ENCODE data around the gene GGT7. TPM values are rescaled to one million over a fixed set of nuclear protein-coding genes. Genes with fewer than 3 reads are reported as not detected.

The GGT7 gene
- total and polyA plus RNA-seq, 9 of the 15 experiments (the other 6 are each of a cell fraction or from before 2014, with no cell fraction given), result 0.04 to 18.3 (median 5.9) TPM

DNA sequence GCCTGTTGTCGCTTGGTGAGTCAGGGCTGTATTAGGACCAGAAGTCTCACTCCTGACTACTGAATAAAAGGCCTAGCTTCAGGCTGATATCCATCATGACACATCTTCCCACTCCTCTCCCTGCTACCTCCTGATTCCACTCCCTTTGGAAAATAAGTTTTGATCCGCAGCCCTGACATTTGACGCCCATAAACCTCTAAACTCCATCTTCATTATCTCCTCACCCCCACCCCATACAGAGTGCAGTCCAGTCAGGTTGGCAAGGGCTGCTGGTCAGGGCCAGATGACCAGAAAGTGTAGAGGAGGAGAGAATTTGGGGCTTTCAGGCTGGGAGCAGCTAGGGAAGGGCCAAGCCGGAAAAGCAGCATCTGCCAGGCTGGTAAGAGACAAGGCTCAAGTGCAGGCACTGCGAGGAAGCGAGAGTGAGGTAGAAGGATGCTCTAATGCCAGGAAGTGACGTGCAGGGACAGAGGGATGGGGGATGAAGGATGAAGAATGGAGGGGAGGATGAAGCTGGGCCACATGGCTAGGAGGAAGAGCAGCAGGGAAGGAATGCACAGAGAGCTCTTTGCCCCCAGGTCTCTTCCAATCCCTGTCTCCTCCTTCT, 1.2 kb downstream of the GGT7 start:
- in situ Hi-C loops (cut with MboI) (loop anchor here (5.0 kb wide), 1 partner anchor 86 kb away; the partner anchor contains the start of genes GSS and MYH7B), intact Hi-C loops (cut with micrococcal nuclease) (loop anchor here (5.0 to 10.0 kb wide), 2 partner anchors 276 to 393 kb away; partner anchors contain the start of gene EDEM2)
- 90% methylated on average over 7 of the region's 7 CpGs for WGBS (ENCODE audit: insufficient coverage, low coverage, missing lambda C conversion rate)
- Histone ChIP-seq H3K9me3 (replicated peaks; ENCODE audit: control insufficient read depth, insufficient read depth, low read depth, low read length) (no peaks in the 10 kb centered on the region), H3K9ac (ENCODE audit: insufficient read depth in 1 of 2, low read depth in 2 of 2, low read length in 2 of 2) (peak overlapping the region; percentile 74 to 95; a peak in 3 of 4 replicates), H3K36me3 (ENCODE audit: control insufficient read depth, insufficient read depth, low read length) (no peaks in the 10 kb centered on the region), H3K27me3 (ENCODE audit: control insufficient read depth in 2 of 2, insufficient read depth in 2 of 2, low read length in 2 of 2) (no peaks in the 10 kb centered on the region; a peak in 1 of 5 replicates), H4K20me1 (replicated peaks; ENCODE audit: control insufficient read depth, insufficient read depth, low read length) (0 out of 2 replicates have a peak, but pooled peaks cover 3% of the 10 kb centered on the region), H3K4me2 (ENCODE audit: insufficient read depth, low read length) (peak overlapping the region; percentile 96), H3K4me3 (peak overlapping the region; percentile 59), H2AFZ (ENCODE audit: low read depth, low read length) (no peak overlapping the region), H3K9me1 (ENCODE audit: control insufficient read depth, insufficient read depth, low read length) (no peaks in the 10 kb centered on the region), H3K27ac (ENCODE audit: extremely low read depth, low read depth, low read length) (no peak overlapping the region), H3K79me2 (ENCODE audit: control insufficient read depth, insufficient read depth, low read length) (peaks cover 16% of the 10 kb centered on the region), H3K4me1 (replicated peaks in 1 of 2; ENCODE audit: control insufficient read depth in 2 of 2, insufficient read depth in 2 of 2, low read length in 2 of 2) (peaks cover 22 to 28% of the 10 kb centered on the region in 2 experiments; a peak in 4 of 5 replicates)
- ChIA-PET POLR2A (interaction anchor here (0.7 to 1.1 kb wide), 2 partner anchors 46 to 221 kb away, joined by 3 read pairs; partner anchors contain the start of genes NCOA6 and TRPC4AP), CTCF (ENCODE audit: low intra/inter-chr PET ratio) (no interaction called here)
- no peak for TF ChIP-seq SMARCC2 (IDR thresholded peaks at IDR 0.05; ENCODE audit: low read depth)
- TF ChIP-seq ZNF77 (CRISPR knock-in tag; IDR thresholded peaks at IDR 0.05), result no peak
- TF ChIP-seq MCM3 (IDR thresholded peaks at IDR 0.05), result no peak
- no peak for TF ChIP-seq TBL1XR1 (IDR thresholded peaks at IDR 0.05; ENCODE audit: low read length in 2 of 2)
- TF ChIP-seq CBX1 (IDR thresholded peaks at IDR 0.05; ENCODE audit: low read depth), result no peak
- BruUV-seq (replicated peaks), result no TSS peak
- FAIRE-seq (peak; percentile 35), ATAC-seq (no peak), DNase-seq (ENCODE audit: extremely low read depth in 1 of 4, low spot score in 3 of 4) (peak in 1 of 4 experiments; percentile 3)

- FAIRE-seq (no peak), ATAC-seq (no peak), DNase-seq (ENCODE audit: extremely low read depth in 1 of 4, low spot score in 3 of 4) (no peak)
- H3K27me3 ChIP-seq (ENCODE audit: control insufficient read depth in 2 of 2, insufficient read depth in 2 of 2, low read length in 2 of 2), result no peaks in the 10 kb centered on the region
- in situ Hi-C loops (cut with MboI), result no loop called here
- no peak overlapping the region for H3K27ac ChIP-seq (ENCODE audit: extremely low read depth, low read depth, low read length)
- H4K20me1 ChIP-seq (replicated peaks; ENCODE audit: control insufficient read depth, insufficient read depth, low read length), result 0 out of 2 replicates have a peak, but pooled peaks cover 3% of the 10 kb centered on the region
- no peak overlapping the region for H3K9ac ChIP-seq (ENCODE audit: insufficient read depth in 1 of 2, low read depth in 2 of 2, low read length in 2 of 2)
- H3K9me3 ChIP-seq (replicated peaks; ENCODE audit: control insufficient read depth, insufficient read depth, low read depth, low read length), result no peaks in the 10 kb centered on the region
- no TSS peak for BruUV-seq (replicated peaks)
- H2AFZ ChIP-seq (ENCODE audit: low read depth, low read length), result no peak overlapping the region
- POLR2A ChIA-PET, result interaction anchor here (0.6 to 0.7 kb wide), 3 partner anchors 13 to 333 kb away, joined by 3 to 5 read pairs (median 4); no protein-coding TSS in a partner anchor
- H3K36me3 ChIP-seq (ENCODE audit: control insufficient read depth, insufficient read depth, low read length), result peaks cover 18% of the 10 kb centered on the region; the same call in 2 of the 3 replicates
- H3K4me2 ChIP-seq (ENCODE audit: insufficient read depth, low read length), result no peak overlapping the region
- H3K79me2 ChIP-seq (ENCODE audit: control insufficient read depth, insufficient read depth, low read length), result no peaks in the 10 kb centered on the region
- 89% methylated on average over 5 of the region's 5 CpGs for WGBS (ENCODE audit: insufficient coverage, low coverage, missing lambda C conversion rate)
- CTCF ChIA-PET (ENCODE audit: low intra/inter-chr PET ratio), result no interaction called here
- no peak overlapping the region for H3K4me3 ChIP-seq
- H3K4me1 ChIP-seq (replicated peaks in 1 of 2; ENCODE audit: control insufficient read depth in 2 of 2, insufficient read depth in 2 of 2, low read length in 2 of 2), result peaks cover 0 to 10% of the 10 kb centered on the region in 2 experiments; a peak in 1 of 5 replicates
- no peaks in the 10 kb centered on the region for H3K9me1 ChIP-seq (ENCODE audit: control insufficient read depth, insufficient read depth, low read length)
- intact Hi-C loops (cut with micrococcal nuclease), result no loop called here
- TF ChIP-seq MCM7 (IDR thresholded peaks at IDR 0.05), result no peak
- no peak for TF ChIP-seq ZNF764 (CRISPR knock-in tag; IDR thresholded peaks at IDR 0.05; ENCODE audit: low read depth)
- TF ChIP-seq ZNF280B (CRISPR knock-in tag; IDR thresholded peaks at IDR 0.05), result no peak
- no peak for TF ChIP-seq ELK3 (CRISPR knock-in tag; IDR thresholded peaks at IDR 0.05)
- TF ChIP-seq NR0B1 (IDR thresholded peaks at IDR 0.05; ENCODE audit: partially characterized antibody), result no peak
Observed at GRCh38 chr20:34864216-34864615, 8.4 kb downstream of the GGT7 start.
